Uterus (tissue), 2 donors: ENCODE data around the gene FAT1.

Source experiments
- POLR2A ChIP-seq, 2 donors: fragments of 450-650 bp; IDR thresholded peaks; one replicate each; pipeline ENCODE4 v1.6.1; 2016; ENCODE audit warnings: antibody characterized with exemption in 2 of 2, mild to moderate bottlenecking in 1 of 2, moderate library complexity in 1 of 2
- TF ChIP-seq, protein P1 (sequence below), 4 experiments: fragments of 200-600 bp in 2 of 4; fragments of 450-650 bp in 2 of 4; sonication (generic) in 2 of 4; IDR thresholded peaks; one replicate each; pipeline ENCODE4 v1.5.1; 2016 to 2019; ENCODE audit warnings: antibody characterized with exemption in 4 of 4, mild to moderate bottlenecking in 2 of 4, moderate library complexity in 1 of 4

DNA sequence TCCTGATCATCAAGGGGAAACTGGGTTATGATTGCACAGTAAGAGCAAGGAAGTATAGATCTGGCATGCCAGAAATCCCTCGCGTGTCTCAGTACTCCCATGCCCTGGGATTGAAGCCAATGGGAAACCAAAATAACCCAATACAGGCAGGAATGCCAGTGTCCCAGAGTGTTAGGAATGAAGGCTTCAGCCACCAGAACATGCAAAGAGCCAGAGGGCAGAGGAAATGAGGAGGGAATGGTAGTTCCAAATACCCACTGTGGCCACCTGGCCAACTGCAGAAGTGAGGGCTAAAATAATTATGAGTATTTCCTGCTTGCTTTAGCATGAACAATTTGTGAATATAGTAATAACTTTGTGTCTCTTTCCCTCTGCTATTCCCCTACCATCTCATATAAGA is 180.4 kb downstream of the FAT1 start:
- no peak for TF ChIP-seq POLR2A (IDR thresholded peaks at IDR 0.05)
- TF ChIP-seq, protein P1, sequence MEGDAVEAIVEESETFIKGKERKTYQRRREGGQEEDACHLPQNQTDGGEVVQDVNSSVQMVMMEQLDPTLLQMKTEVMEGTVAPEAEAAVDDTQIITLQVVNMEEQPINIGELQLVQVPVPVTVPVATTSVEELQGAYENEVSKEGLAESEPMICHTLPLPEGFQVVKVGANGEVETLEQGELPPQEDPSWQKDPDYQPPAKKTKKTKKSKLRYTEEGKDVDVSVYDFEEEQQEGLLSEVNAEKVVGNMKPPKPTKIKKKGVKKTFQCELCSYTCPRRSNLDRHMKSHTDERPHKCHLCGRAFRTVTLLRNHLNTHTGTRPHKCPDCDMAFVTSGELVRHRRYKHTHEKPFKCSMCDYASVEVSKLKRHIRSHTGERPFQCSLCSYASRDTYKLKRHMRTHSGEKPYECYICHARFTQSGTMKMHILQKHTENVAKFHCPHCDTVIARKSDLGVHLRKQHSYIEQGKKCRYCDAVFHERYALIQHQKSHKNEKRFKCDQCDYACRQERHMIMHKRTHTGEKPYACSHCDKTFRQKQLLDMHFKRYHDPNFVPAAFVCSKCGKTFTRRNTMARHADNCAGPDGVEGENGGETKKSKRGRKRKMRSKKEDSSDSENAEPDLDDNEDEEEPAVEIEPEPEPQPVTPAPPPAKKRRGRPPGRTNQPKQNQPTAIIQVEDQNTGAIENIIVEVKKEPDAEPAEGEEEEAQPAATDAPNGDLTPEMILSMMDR (IDR thresholded peaks at IDR 0.05), result no peak
